IPS-NIHi7 (cell line): ENCODE results near the gene LDLRAD4.

Experiments
- DNase-seq: peaks from one replicate; pipeline ENCODE4 v3.0.0; 2012; ENCODE audit warnings: mixed read lengths; ENCODE audit errors: extremely low spot score

LDLRAD4 gene

DNA sequence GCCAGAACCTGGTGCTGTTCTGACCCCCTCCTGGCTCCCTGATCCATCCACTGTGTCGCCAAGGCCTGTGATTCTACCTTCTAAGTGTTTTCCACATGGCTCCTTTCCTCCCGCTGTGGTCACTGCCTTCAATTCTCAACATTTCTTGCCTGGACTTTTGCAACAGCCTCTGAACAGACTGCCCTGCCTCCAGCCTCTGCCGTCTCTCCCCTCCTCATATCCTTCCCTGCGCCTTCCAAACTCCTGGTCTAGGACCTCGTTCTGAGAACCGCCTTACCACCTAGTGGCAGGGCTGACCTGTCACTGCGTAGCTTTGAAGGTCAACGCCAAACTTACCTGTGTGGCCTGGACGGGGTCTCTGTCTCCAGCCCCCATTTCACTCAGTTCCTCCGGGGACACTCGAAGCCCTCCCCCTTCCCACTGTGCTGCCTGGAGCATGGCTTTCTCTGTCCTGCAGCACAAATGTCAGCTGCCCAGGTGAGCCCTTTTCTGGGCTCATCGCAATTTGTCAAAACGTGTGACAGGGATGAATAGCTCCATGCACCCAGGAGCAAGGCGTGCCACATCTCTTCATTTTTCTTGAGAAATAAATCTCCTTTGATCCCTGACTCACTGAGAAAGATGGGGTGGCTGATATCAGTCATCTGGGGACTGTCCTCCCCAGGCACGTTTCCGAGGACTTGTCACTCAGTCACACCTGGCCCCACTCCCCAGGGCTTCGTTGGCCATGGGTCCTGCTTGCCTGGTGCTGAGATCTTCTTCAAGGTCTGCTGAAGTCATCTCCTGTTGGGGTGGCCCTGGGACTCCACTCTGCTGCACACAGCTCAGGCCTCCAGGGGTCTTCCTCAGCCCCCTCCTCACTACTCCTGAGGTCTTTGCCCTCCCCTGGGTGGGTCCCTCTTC is 46.7 kb downstream of the LDLRAD4 start:
- DNase-seq = no peak

GRCh38 chr18:13265911-13266217 is 47.3 kb downstream of the LDLRAD4 start:
- DNase-seq = no peak

- no peak for DNase-seq
Measured at GRCh38 chr18:13266218-13267100, 47.9 kb downstream of the LDLRAD4 start.

DNA sequence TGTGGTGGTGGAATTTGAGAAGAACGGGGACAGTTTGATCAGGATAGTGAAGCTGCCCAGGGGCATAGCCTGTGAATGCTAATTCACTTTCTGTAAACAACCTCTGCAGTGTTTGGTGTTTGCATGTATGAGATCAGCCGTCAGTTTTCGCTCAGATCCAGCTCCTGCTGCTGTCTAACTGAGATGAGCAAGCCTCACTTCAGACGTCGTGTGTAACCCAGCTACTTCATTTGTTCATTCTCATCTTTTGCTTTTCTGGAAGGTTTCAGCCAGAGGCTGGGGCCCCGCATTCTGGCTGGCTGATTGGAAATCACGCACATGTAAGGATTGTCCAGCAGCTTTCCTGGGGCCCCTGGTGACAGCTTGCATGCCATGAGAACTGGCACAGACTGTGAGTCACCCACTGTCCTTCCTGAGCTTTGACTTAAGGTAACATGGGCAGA is 48.9 kb downstream of the LDLRAD4 start:
- DNase-seq = no peak

DNA sequence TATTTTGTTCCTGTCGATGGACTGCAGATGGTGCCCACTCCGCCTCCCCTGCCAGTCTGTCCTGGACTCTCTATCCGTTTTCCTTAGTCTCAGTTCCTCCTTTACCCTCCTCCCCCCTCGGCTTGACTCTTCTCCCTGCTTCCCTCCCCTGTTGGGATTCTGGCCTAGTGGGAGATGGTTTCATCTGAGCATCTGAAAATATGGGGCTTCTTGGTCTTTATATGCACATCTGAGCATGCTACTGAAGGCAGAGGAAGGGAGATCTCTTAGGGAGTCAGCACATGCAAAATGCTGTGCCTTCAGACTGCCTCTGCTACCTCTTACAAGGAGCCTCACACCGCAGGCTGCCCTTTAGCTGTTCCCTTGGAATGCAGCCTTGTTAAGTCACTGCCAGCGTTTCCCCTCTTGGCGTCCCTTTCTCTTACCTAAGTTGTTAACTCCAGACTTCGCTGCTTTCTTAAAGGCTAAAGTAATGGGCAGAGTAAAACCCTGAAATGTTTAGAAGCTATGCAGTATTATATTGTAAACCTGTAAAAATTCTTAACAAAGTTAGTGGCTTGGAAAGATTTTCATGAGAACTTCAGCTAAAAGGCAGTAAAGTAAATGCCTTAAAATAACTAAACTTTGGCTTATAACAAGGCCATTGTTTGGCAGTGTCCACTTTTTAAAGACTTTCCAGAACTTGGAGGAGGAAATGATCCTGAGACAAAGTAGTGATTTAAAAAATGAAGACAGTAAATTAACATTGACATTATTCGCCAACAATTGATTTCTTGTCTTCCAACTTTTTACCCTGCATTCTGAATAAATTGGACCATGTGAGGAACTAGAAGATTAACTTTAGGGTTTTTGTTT is 49.8 kb downstream of the LDLRAD4 start:
- peak; percentile 71 for DNase-seq

DNA sequence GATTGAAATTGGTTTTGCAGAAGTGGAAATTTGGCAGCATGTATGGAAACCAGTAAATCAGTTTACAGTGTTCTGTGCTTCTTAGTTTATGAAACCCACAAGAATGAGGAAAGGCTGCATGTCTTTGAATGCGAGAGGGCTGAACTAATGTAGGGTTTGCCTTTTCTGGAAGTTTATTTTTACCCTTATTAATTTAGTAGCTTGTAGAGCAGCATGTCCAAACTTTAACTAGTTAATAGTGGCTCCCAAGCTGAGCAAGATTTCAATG is 50.4 kb downstream of the LDLRAD4 start:
- DNase-seq = no peak

GRCh38 chr18:13269521-13270011 is 51.0 kb downstream of the LDLRAD4 start:
- DNase-seq = no peak

GRCh38 chr18:13270279-13270855 is 51.8 kb downstream of the LDLRAD4 start:
- DNase-seq = no peak

DNA sequence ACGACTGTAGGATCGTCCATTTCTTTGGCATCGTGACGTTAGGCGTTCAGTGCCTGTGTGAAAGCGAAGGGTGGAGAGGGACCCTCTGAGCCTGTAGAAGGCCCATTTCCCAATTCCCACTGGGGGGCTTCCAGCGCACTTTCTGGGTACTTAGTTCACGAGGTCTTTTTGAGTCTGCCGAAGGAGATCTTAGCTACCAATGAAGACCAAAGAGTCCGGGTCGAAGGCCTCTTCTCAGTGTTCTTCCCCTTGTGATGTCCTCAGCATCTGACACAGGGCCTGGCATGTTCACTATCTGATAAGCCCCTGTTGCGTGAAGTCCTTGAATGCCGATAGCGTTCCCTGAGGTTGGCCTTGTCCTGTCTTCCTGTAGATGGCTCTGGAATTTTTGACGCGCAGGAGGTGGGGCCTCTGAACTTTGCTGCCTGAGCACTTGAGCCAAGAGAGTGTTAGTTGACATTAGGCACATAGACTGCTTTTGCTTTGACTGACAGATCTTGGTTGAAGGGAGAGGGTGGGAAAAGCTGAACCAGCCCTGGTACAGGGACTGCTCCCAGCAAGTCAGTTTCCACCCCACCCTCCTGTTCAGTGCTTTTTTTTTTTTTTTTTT is 52.8 kb downstream of the LDLRAD4 start:
- no peak for DNase-seq

GRCh38 chr18:13272416-13272815 is 53.9 kb downstream of the LDLRAD4 start:
- DNase-seq = no peak

DNA sequence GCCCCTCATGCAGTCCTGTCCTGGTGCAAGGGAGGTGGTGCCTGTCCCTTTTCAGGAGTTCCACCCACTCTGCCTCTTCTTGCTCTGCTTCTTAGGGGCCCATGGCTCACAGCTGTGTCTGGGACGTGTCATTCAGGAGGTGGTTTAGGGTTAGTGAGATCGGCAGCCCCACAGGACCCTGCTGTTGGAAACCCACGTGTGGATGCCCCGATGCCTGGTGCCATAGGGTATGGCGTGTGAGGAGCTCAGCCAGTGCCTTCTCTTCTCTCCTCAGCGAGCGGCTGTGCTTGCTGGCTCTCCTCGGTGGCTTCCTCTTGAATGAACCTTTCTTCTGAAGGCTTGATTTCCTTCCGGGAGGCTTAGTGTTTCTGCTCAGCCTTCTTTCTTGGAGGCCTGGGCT is 55.2 kb downstream of the LDLRAD4 start:
- DNase-seq = no peak

DNA sequence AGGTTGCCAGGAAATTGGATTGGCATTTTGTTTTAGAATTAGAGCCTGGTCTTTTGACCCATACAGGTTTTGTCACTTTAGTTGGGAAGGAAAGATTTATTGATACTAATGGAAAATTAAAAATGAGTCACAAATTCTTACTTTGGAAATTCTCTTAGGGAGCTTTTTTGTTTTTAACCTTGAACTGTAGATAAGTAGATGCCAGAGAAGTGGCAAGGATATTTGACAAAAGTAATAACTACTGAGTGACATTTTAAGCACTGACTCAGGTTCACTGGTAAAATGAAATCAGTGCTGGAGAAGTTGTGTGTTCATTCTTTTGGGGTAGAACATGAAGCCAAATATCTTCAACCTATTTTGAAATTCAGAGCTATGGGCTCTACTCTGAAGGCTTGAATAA is 56.5 kb downstream of the LDLRAD4 start:
- DNase-seq = no peak

DNA sequence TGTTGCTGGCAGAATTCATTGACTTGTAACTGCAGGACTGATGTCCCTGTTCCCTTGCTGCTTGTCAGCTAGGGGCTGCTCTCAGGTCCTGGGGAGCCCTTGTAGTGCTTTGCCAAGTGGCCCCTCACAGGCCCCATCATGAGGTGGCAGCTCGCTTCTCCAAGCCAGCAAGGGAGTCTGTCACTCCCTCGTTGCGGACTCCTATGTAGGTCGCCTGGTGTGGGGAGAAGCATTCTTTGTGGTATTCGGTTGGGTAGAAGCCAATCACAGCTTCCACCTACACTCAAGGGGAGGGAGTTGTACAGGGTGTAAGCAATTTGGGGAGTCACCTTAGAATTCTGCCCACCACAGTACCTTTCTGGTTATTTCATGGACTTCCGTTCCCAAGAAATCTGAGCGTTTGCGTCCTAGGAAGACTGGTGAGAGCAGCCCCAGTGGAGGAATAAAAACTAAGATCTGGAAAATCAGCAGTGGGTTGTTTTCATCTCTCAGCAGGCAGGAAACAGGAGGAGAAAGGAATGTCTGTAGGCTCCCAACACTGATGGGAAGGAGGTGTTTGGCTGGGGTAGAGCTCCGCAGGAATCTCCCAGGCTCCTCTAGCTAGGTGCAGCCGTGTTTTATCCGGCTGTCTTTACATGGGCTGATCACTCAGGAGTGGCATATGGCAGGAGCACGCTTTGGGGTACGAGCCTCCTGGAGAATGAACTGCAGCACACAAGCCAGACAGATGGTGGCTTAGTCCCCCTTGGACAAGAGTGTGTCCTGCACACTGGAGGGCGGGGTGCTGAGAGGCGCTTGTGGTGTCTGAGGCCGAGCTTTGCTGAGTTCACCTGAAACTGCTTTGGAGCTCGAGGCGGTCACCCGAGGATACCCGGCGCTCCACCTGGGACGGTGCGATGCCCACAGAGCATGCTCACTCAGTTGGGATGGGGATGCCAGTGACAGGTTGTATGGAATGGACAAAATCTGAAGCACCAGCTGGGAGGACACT is 58.3 kb downstream of the LDLRAD4 start:
- DNase-seq = no peak

DNA sequence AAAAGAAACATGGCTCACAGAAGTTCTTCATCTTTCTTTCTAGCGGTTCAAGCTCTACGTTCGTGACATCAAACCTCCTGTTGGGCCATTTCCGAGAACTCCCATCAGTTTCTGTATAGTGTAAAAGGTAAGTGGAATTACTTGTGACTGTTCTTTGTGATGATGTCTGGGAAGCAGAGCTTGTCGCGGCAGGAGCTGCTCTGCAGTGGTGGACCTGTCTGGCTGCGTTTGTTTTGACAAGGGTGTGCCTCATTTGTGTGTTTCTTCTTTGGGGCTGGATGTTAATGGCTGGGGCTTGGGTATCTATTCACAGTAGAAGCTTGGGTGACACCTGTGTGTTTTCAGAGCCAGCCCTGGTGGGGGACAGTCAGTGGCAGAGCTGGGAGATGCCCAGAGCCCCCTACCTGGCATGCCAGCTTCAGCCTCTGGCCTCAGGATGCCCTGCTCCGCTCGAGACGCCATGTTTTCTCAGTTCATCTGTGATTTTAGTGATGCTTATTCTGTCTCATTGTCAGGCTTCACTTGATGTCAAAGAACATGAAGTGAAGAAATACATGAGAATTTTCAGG is 59.6 kb downstream of the LDLRAD4 start:
- no peak for DNase-seq

GRCh38 chr18:13279181-13280069 is 60.9 kb downstream of the LDLRAD4 start:
- DNase-seq = no peak

GRCh38 chr18:13280070-13280795 is 61.7 kb downstream of the LDLRAD4 start:
- DNase-seq = peak; percentile 49

DNA sequence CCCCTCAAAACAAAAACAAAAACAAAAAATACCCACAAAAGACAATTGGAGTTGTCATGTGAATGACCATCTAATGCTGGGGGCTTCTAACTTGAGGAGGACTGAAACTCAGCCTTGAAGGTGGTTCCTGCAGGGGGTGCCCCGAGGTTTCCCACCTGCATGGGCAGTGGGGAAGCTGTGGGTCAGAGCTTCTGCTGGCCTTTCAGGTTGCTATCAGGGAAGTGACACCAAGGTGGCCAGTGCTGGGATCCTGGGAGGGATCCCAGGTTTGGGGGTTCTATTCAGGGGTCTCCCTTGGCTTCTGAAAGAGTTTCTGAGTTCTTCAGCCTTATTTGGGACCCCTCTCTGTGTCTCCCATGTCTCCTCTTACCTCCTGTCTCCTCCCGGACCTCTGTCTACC is 62.8 kb downstream of the LDLRAD4 start:
- DNase-seq = no peak

GRCh38 chr18:13283746-13284145 is 65.2 kb downstream of the LDLRAD4 start:
- DNase-seq = no peak
